GM12875 (cell line): ENCODE results near the gene C1orf35.

Experiments
- H3K4me3 ChIP-seq: one replicate; pipeline ENCODE4 v1.5.1; 2011; ENCODE audit warnings: low read depth, low read length, control low read depth
- TF ChIP-seq, protein P1 (sequence below): IDR thresholded peaks from 2 replicates; pipeline ENCODE4 v1.5.1; 2011; ENCODE audit warnings: low read depth, mild to moderate bottlenecking, control low read depth, inconsistent platforms, low read length, moderate library complexity, borderline replicate concordance; ENCODE audit not compliant: insufficient read depth

C1orf35 gene

DNA sequence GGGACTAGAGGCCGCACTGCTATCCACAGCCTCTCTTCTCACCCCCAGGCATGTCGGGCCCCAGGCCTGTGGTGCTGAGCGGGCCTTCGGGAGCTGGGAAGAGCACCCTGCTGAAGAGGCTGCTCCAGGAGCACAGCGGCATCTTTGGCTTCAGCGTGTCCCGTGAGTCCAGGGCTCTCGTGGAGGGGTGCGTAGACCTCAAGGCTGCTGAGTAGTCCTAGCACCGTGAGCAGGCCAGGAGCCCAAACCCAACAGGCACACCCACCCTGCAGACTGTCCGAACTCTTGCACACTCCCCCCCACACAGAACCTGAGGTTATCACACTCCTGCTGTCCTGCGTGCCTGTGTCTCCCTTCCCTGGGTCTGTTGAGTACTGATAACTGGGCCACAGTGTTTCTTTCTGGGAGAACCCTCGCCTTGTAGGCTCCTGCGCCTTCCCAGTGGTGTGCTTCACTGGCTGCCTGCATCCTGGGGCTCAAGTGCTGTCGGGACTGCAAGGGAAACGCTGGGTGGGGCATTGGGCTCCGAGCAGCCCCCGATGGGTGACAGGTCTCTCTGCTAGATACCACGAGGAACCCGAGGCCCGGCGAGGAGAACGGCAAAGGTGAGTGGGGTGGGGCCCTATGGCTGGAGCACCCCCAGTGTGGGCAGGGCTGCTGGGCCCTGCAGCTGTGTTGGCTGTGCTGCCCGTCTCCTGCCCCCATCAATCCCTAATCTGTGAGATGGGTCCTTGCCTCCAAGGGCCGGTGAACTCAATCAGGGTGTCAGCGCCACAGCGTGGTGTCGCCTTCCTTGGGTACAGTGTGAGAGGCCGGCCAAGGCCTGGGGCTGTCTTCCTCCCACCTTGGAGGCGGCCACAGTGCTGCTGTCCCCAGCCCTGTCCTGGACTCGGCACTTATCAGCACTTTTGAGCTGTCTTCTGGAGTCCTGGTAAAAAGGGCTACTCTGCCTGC is 42.6 kb upstream of the C1orf35 start:
- TF ChIP-seq, protein P1, sequence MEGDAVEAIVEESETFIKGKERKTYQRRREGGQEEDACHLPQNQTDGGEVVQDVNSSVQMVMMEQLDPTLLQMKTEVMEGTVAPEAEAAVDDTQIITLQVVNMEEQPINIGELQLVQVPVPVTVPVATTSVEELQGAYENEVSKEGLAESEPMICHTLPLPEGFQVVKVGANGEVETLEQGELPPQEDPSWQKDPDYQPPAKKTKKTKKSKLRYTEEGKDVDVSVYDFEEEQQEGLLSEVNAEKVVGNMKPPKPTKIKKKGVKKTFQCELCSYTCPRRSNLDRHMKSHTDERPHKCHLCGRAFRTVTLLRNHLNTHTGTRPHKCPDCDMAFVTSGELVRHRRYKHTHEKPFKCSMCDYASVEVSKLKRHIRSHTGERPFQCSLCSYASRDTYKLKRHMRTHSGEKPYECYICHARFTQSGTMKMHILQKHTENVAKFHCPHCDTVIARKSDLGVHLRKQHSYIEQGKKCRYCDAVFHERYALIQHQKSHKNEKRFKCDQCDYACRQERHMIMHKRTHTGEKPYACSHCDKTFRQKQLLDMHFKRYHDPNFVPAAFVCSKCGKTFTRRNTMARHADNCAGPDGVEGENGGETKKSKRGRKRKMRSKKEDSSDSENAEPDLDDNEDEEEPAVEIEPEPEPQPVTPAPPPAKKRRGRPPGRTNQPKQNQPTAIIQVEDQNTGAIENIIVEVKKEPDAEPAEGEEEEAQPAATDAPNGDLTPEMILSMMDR = no peak
- H3K4me3 ChIP-seq = no peak overlapping the region

DNA sequence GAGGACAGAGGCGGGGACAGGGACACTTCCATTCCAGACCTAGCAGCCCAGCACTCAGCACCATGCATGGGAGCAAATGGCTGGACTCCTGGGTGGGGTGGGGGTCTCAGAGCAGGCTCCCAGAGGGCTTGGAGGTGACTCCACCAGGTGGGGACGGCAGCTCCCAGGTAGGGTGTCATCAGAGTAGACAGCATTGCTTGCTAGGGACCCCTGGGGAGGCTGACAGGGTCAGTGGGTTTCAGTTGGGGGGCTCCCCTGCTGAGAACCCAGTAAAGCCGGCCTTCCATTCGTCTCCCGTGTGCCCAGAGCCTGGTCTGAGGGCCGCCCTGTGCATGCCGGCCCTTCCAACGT is 41.8 kb upstream of the C1orf35 start:
- TF ChIP-seq, protein P1 = no peak
- H3K4me3 ChIP-seq = no peak overlapping the region

DNA sequence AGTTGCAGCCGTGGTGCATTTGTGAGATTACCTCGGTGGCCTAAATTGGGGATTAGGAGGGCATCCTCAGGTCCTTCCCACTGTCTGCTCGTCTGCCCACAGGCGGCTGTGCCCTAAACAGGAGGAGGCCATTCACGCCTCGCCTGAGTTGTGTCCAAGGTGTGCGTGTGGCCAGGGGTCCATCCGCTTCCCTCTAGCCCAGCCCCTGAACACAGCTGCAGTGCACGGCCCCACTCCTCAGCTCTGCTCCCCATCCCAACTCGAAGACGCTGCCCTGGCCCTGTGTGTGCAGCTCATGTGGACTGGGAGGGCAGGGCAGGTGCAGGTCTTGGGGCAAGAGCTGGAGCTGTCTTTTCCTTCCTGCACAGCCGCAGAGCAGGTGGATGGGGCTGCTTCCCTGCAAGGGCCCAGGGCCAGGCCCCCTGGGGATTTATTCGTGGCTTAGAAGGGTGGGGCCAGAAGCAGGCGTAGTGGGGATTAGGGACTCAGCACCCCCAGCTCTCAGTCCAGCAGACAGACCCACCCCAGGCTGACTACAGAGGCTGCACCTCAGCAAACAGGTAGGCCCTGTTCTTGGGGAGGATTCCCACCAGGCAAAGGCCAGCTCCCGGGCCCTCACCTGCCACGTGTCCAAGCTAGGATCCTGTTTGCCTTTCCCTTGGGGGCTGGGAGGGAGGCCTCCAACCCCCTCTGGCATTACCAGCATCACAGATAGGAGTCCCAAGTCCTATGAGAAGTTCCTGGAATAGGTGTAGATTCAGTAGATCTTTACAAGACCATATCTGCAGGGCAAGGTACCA is 41.3 kb upstream of the C1orf35 start:
- TF ChIP-seq, protein P1 = no peak
- H3K4me3 ChIP-seq = no peak overlapping the region

DNA sequence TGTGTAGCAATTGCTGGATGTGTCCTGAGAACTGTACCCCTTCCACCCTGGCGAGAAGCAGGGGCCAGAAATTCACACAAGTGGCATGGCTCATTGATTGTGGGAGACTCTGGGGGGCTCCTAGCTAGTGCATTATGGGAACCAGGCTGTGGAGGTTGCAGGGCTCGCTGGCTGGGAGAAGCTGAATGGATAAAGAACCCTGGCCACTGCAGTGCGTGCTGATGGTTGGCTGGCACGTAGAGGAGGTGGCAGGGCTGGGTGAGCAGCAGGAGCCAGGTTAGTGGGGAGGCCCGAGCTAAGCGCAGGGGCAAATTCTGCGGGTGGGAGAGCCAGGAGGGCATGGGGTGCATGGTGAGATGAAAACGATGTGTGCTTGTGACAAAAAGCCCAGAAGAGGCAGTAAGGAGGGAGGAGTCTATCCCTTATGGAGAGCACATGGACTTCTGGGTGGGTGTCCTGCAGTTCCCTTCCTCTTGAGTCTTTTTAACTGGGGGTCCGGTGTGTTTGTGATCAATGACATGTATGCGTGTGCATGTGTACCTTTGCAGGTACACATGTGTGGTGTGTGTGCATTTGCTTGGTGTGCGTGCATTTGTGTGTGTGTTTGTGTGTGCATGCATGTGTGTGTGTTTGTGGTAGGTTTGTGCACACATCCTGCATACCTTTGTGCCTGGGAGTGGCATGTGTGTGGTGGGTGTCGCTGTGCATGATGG is 40.5 kb upstream of the C1orf35 start:
- TF ChIP-seq, protein P1 = no peak
- H3K4me3 ChIP-seq = no peak overlapping the region

DNA sequence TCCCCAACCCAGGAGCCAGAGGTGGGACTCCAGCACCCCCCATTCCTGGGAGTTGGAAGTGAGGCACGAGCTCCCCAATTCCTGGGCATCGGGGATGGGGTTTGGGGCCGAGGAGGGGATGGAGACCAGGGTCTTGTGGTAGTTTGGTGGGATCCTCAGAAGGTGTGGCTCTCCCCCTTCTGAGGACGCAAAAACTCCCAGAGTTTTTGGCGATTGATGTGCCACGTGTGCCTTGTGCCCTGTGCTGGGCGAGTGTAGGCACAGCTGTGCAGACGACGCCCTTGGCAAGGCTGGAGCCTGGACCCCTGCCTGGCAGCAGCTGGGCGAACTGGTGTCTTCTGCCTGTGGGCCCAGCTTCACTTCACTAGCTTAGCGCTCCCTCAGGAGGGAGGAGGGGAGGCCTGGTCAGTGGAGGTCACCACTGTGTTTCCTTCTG is 39.6 kb upstream of the C1orf35 start:
- TF ChIP-seq, protein P1 = no peak
- no peak overlapping the region for H3K4me3 ChIP-seq

DNA sequence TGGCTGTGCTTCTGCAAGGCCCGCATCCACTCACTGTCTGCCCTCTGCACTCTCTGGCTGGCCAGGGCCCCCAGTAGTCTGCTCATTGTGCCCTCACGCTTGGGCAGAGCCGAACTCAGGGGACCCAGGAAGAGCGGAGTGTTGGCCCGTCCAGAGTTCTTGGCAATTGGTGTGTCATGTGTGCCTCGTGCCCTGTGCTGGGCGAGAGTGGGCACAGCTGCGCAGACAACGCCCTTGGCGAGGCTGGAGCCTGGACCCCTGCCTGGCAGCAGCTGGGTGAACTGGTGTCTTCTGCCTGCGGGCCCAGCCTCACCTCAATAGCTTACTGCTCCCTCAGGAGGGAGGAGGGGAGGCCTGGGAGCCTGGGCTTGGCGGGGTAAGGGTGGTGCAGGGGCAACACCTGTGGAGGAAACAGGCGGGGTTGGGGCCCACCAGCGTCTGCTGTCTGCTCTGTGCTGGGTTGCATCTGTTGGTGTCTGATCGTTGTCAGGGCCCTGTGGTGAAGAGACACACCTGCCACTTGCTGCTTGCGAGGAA is 39.1 kb upstream of the C1orf35 start:
- H3K4me3 ChIP-seq = no peak overlapping the region
- TF ChIP-seq, protein P1 = no peak
